LNCAP (cell line): ENCODE measurements around the gene KCNQ1OT1.

ENCODE experiments used
- CTCF ChIP-seq: fragments of 450-650 bp; IDR thresholded peaks from 2 replicates; pipeline ENCODE4 v1.5.1; 2017; ENCODE audit warnings: mild to moderate bottlenecking

The KCNQ1OT1 gene

DNA sequence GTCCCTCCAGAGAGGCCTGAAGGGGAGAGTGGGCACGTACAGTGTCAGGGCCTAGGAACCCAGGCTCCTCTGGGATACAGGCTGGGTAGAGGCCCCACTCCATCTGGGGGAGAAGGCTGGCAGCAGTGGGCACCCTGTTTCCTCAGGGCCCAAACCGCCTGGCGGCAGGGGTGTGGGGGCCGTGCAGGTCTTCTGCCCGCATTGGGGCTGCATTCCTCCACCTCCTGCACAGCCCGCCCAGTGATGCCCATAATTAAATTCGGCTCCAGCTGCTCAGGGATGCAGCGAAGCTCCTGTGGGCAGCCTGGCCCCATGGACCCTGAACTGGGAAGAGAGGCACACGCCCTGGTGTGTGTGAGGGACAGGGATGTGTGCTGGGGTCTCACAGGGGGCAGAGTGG, 35.4 kb downstream of the KCNQ1OT1 start:
- no peak for TF ChIP-seq CTCF

GRCh38 chr11:2663915-2664314, 35.9 kb downstream of the KCNQ1OT1 start:
- TF ChIP-seq CTCF, result no peak

DNA sequence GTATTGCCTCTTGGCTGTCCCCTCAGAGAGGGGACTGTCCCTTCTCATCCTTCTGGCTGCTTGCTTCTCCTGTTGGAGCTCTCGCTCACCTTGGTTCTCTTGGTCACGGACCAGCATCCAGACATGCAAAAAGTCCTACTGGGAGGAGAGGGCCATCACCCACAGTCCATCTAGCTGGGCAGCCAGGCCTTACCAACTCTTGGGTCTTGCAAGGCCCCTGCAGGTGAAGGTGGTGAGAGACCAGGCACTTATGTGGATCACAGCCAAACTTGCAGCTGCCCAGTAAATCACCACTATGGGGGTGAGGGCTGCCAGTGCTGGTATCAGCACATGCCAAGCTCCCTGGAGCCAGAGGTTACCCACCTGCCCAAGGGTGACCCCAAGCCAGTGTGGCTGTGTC, 36.3 kb downstream of the KCNQ1OT1 start:
- TF ChIP-seq CTCF, result no peak

DNA sequence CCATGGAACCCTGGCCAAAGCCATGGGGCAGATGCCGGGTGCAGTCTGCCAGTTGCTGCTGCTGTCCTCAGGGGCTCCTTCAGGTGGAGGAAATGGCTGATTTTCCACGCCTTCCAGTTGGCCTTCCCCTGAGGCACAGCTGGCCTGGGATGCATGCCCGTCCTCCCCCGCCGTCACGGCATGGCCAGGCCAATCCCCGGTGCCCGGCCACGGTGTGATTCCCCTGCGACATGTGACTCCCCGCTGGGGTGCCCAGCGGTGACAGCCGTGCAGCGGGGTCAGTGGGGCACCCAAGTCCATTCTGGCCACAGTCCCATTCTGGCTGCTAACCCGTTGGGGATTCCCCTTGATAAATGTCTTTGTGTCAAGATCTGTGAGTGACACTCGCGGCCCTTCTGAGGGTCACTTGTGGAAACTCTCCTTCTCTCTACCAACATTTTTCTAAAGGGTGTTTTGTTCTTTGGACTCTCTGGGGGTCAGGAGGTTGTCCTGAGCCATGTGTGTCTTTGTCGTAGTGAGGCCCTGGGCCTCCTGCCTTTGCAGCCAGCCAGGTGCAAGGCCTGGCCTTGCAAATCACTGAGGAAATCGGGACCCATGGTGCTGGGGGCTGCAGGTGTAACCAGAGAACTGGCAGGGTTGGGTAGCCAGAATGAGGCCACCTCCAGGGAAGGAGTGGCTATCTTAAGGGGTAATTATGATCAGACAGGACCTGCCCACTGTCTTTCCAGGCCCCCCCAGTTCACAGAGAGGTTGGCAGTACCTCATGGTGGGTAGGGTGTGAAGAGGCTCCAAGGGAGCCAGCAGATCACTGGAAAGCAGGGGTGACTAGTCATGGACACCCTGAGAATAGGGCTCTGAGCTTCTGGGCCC, 37.1 kb downstream of the KCNQ1OT1 start:
- no peak for TF ChIP-seq CTCF

DNA sequence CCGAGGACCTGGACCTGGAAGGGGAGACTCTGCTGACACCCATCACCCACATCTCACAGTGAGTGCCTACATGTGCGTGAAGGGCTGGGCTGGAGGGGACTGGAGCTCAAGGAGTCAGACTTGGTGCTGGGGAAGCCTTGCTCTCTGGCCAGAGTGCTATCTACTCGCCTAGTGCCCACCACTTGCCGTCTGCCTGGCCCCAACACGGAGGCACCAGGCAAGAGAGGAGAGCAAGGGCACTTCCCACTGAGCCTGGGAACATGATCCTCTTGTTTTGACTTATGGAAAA, 37.8 kb downstream of the KCNQ1OT1 start:
- TF ChIP-seq CTCF, result no peak

DNA sequence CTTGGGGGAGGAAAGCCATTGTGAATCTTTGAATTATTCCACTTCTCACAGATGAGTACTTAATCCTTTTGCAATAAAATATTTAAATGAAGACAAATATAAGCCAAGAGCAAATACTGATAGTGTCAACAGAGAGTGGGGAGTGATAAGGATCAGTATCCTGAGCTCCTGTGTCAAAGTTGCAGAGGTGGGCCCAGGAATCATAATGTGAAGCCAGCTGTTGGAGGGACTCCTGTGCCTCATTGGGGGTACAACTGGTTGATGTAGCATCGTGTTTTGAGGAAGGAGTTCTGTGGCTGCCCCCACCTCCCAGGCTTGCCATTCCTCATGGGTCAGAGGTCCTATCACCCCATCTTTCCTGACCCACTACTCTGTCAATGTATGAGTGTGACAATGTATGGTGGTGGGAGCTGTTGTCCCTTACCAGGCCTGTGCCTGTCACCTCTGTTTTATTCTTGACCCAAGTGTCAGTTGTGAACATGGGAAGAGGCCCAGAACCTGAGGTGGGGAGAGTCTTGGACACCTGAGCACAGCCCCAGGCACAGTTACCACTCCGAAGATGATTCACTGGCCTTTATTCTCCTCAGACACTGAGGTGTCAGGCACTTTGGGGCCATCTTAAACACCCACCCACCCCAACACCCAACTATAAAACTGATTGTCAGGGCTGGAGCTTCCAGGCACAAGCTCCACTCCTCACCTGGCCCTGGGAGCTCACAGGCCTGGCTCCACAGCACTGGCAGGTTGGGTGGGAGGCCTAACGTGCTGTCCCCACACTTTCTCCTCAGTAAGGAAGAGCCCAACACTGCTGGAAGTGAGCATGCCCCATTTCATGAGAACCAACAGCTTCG, 38.4 kb downstream of the KCNQ1OT1 start:
- TF ChIP-seq CTCF, result no peak

- no peak for TF ChIP-seq CTCF
Observed at GRCh38 chr11:2660357-2660939, 39.3 kb downstream of the KCNQ1OT1 start.
